ENCODE measurements around the gene AEBP2. TPM values are rescaled to one million over a fixed set of nuclear protein-coding genes. Genes with fewer than 3 reads are reported as not detected.

Gene AEBP2
- total RNA-seq, 1 donor from 2014 or later: 21.0 TPM

DNA sequence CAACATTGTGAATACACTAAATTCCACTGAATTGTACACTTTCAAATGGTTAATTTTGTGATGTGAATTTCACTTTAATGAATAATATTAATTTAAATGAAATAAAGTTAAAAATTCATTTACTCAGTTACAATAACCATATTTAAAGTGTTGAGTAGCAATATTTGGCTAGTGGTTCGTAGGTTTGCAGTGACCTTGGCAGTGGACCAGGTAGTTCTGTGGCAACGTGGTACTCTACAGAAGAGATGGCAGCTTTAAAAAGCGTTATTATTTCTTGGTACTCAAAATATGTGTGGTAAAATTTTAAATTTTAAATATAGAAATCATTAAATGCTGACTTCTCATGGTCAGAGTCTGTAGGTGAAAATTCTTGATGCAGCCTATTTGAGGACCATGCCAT lies 51.6 kb downstream of the AEBP2 start:
- Mint-ChIP-seq H3K27me3 (ENCODE audit: unreplicated experiment) (no peaks in the 10 kb centered on the region), H3K9me3 (ENCODE audit: unreplicated experiment) (peaks cover 2% of the 10 kb centered on the region), H3K27ac (ENCODE audit: unreplicated experiment) (no peak overlapping the region), H3K4me1 (ENCODE audit: low read depth, unreplicated experiment) (peaks cover 5% of the 10 kb centered on the region), H3K36me3 (ENCODE audit: unreplicated experiment) (no peaks in the 10 kb centered on the region), H3K4me3 (ENCODE audit: unreplicated experiment) (no peak overlapping the region)
- no peak for DNase-seq
- TF ChIP-seq, protein P1, sequence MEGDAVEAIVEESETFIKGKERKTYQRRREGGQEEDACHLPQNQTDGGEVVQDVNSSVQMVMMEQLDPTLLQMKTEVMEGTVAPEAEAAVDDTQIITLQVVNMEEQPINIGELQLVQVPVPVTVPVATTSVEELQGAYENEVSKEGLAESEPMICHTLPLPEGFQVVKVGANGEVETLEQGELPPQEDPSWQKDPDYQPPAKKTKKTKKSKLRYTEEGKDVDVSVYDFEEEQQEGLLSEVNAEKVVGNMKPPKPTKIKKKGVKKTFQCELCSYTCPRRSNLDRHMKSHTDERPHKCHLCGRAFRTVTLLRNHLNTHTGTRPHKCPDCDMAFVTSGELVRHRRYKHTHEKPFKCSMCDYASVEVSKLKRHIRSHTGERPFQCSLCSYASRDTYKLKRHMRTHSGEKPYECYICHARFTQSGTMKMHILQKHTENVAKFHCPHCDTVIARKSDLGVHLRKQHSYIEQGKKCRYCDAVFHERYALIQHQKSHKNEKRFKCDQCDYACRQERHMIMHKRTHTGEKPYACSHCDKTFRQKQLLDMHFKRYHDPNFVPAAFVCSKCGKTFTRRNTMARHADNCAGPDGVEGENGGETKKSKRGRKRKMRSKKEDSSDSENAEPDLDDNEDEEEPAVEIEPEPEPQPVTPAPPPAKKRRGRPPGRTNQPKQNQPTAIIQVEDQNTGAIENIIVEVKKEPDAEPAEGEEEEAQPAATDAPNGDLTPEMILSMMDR (IDR thresholded peaks at IDR 0.05; ENCODE audit: partially characterized antibody, unreplicated experiment): no peak

DNA sequence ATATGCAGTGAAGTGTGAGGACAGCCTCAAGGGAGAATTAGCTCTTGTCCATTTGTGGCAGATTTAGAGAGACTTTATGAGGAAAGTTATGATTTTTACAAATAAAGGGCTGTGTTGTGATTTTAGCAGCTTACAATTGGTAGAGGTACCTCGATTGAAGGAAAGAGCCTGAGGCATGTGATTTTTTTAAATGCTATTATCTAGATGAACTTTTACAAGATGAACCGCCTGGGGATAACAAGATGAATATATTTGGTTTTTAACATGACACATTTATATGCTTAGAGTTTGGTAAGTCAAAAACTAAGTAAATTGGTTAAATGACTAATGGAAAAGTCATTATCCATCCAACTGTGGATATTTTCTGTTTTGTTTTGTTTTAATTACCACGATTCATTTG lies 52.6 kb downstream of the AEBP2 start:
- H3K4me3 Mint-ChIP-seq (ENCODE audit: unreplicated experiment): no peak overlapping the region
- no peaks in the 10 kb centered on the region for H3K27me3 Mint-ChIP-seq (ENCODE audit: unreplicated experiment)
- DNase-seq: no peak
- TF ChIP-seq, protein P1 (IDR thresholded peaks at IDR 0.05; ENCODE audit: partially characterized antibody, unreplicated experiment): no peak
- H3K9me3 Mint-ChIP-seq (ENCODE audit: unreplicated experiment): peaks cover 2% of the 10 kb centered on the region
- no peaks in the 10 kb centered on the region for H3K36me3 Mint-ChIP-seq (ENCODE audit: unreplicated experiment)
- no peak overlapping the region for H3K27ac Mint-ChIP-seq (ENCODE audit: unreplicated experiment)
- H3K4me1 Mint-ChIP-seq (ENCODE audit: low read depth, unreplicated experiment): peaks cover 5% of the 10 kb centered on the region

DNA sequence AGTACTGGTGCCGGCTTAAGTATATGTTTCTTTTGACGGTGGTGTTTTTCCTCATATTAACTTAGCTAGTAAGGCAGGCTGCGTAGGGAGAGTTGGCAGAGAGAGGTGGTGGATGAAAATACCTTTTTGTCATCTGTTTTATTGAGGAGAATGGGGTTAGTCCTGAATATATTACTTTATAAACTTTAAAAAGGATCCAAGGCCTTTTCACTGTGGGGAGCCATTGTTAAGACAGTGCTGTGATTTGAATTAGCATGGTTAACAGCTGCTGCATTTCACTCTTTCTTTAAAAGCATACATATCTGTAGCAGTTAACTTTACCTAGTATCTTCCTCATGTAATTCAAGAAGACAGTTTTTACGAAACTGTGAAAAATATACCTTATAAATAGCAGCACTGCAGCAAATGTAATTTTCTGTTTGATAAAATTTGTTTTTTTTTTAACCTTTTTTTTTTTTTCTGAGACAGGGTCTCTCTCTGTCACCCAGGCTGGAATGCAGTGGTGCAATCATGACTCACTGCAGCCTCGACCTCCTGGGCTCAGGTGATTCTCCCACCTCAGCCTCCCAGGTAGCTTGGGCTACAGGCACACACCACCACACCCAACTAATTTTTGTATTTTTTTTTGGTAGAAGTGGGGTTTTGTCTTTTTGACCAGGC lies 57.1 kb downstream of the AEBP2 start:
- peaks cover 5% of the 10 kb centered on the region for H3K4me1 Mint-ChIP-seq (ENCODE audit: low read depth, unreplicated experiment)
- peak overlapping the region; percentile 75 for H3K27ac Mint-ChIP-seq (ENCODE audit: unreplicated experiment)
- peaks cover 2% of the 10 kb centered on the region for H3K9me3 Mint-ChIP-seq (ENCODE audit: unreplicated experiment)
- no peak for DNase-seq
- H3K36me3 Mint-ChIP-seq (ENCODE audit: unreplicated experiment): no peaks in the 10 kb centered on the region
- H3K27me3 Mint-ChIP-seq (ENCODE audit: unreplicated experiment): no peaks in the 10 kb centered on the region
- no peak overlapping the region for H3K4me3 Mint-ChIP-seq (ENCODE audit: unreplicated experiment)
- TF ChIP-seq, protein P1 (IDR thresholded peaks at IDR 0.05; ENCODE audit: partially characterized antibody, unreplicated experiment): no peak

DNA sequence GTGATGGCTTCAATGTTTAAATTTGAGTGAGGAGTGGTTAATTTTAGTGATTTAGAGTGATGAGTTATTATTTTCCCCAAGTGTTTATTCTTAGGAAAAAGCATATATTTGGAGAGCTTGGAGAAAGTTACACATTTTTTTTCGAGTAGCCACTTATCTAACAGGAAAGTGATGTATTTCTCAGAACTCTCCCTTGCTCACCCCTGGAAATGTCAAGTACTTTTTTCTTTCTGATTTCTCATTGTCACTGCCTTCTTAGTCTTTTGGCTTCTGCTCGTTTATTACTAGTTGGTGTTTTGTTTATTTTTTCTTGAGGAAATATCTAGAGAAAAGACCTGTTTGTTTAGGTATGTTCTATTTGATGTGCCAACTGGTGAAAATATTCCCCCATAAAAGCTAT lies 58.8 kb downstream of the AEBP2 start:
- H3K4me3 Mint-ChIP-seq (ENCODE audit: unreplicated experiment): no peak overlapping the region
- TF ChIP-seq, protein P1 (IDR thresholded peaks at IDR 0.05; ENCODE audit: partially characterized antibody, unreplicated experiment): no peak
- no peak overlapping the region for H3K27ac Mint-ChIP-seq (ENCODE audit: unreplicated experiment)
- DNase-seq: no peak
- H3K4me1 Mint-ChIP-seq (ENCODE audit: low read depth, unreplicated experiment): no peaks in the 10 kb centered on the region
- H3K36me3 Mint-ChIP-seq (ENCODE audit: unreplicated experiment): peaks cover 3% of the 10 kb centered on the region
- H3K9me3 Mint-ChIP-seq (ENCODE audit: unreplicated experiment): peaks cover under 1% of the 10 kb centered on the region
- H3K27me3 Mint-ChIP-seq (ENCODE audit: unreplicated experiment): peaks cover under 1% of the 10 kb centered on the region

DNA sequence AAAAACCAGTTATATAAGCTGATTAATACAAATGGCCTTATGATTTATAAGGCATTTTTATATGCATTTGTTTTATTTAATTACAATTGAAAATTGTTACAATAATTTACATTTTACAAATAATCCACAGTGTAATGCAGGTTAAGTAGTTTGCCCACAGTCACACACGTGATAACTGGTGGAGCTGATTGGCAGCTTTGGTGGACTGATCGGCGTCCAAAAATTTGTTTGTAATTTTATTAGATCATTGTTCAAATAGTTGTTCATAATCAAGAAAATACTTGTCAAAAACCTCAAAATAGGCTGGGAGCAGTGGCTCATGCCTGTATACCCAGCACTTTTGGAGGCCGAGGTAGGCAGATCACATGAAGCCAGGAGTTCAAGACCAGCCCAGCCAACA lies 59.7 kb downstream of the AEBP2 start:
- Mint-ChIP-seq H3K9me3 (ENCODE audit: unreplicated experiment) (peaks cover 2% of the 10 kb centered on the region), H3K27me3 (ENCODE audit: unreplicated experiment) (peaks cover 3% of the 10 kb centered on the region), H3K36me3 (ENCODE audit: unreplicated experiment) (peaks cover 7% of the 10 kb centered on the region), H3K4me1 (ENCODE audit: low read depth, unreplicated experiment) (no peaks in the 10 kb centered on the region), H3K27ac (ENCODE audit: unreplicated experiment) (no peak overlapping the region), H3K4me3 (ENCODE audit: unreplicated experiment) (no peak overlapping the region)
- TF ChIP-seq, protein P1 (IDR thresholded peaks at IDR 0.05; ENCODE audit: partially characterized antibody, unreplicated experiment): no peak
- DNase-seq: no peak

All from glutamatergic neuron (in vitro differentiated cells).